ENCODE data around the gene COX5B.
"Not testable (repeated sequence)": the region's sequence is repeated elsewhere in the genome, so short reads cannot be mapped to it uniquely, and the experiment has no call there.

Gene COX5B

DNA sequence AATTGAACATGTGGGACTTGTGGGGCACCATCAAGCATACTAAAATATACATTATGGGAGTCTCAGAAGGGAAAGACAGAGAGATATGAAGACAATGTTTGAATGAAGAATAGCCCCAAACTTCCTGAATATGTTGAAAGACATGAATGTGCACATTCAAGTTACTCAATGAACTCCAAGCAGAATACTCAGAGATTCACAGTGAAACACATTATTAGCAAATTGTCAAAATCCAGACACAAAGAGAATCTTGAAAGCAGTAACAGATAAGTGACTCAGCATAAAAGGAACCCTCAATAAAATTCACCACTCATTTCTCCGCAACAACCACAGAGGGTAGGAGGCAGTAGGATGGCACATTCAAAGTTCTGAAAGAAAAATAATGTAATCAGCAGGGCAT, 32.4 kb downstream of the COX5B start:
- peak in 1 of 2 experiments; percentile 25 for DNase-seq (ENCODE audit: low read depth in 1 of 2, low spot score in 1 of 2)
- no peaks in the 10 kb centered on the region for H3K27me3 ChIP-seq (ENCODE audit: insufficient read depth, poor library complexity, severe bottlenecking)
- TF ChIP-seq SPI1 (IDR thresholded peaks at IDR 0.05; ENCODE audit: borderline replicate concordance, low read depth): no peak
- TF ChIP-seq, protein P1, sequence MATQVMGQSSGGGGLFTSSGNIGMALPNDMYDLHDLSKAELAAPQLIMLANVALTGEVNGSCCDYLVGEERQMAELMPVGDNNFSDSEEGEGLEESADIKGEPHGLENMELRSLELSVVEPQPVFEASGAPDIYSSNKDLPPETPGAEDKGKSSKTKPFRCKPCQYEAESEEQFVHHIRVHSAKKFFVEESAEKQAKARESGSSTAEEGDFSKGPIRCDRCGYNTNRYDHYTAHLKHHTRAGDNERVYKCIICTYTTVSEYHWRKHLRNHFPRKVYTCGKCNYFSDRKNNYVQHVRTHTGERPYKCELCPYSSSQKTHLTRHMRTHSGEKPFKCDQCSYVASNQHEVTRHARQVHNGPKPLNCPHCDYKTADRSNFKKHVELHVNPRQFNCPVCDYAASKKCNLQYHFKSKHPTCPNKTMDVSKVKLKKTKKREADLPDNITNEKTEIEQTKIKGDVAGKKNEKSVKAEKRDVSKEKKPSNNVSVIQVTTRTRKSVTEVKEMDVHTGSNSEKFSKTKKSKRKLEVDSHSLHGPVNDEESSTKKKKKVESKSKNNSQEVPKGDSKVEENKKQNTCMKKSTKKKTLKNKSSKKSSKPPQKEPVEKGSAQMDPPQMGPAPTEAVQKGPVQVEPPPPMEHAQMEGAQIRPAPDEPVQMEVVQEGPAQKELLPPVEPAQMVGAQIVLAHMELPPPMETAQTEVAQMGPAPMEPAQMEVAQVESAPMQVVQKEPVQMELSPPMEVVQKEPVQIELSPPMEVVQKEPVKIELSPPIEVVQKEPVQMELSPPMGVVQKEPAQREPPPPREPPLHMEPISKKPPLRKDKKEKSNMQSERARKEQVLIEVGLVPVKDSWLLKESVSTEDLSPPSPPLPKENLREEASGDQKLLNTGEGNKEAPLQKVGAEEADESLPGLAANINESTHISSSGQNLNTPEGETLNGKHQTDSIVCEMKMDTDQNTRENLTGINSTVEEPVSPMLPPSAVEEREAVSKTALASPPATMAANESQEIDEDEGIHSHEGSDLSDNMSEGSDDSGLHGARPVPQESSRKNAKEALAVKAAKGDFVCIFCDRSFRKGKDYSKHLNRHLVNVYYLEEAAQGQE (IDR thresholded peaks at IDR 0.05; ENCODE audit: insufficient replicate concordance, low read depth): no peak
- no peak for TF ChIP-seq GABPA (IDR thresholded peaks at IDR 0.05; ENCODE audit: low read depth)
- TF ChIP-seq, protein P2, sequence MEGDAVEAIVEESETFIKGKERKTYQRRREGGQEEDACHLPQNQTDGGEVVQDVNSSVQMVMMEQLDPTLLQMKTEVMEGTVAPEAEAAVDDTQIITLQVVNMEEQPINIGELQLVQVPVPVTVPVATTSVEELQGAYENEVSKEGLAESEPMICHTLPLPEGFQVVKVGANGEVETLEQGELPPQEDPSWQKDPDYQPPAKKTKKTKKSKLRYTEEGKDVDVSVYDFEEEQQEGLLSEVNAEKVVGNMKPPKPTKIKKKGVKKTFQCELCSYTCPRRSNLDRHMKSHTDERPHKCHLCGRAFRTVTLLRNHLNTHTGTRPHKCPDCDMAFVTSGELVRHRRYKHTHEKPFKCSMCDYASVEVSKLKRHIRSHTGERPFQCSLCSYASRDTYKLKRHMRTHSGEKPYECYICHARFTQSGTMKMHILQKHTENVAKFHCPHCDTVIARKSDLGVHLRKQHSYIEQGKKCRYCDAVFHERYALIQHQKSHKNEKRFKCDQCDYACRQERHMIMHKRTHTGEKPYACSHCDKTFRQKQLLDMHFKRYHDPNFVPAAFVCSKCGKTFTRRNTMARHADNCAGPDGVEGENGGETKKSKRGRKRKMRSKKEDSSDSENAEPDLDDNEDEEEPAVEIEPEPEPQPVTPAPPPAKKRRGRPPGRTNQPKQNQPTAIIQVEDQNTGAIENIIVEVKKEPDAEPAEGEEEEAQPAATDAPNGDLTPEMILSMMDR (IDR thresholded peaks at IDR 0.05; ENCODE audit: insufficient read depth, low read length): no peak
- no peak for TF ChIP-seq POLR2AphosphoS5 (IDR thresholded peaks at IDR 0.05; ENCODE audit: low read depth)
- H3K27ac ChIP-seq (replicated peaks): peak overlapping the region; percentile 25; the same call in 1 of the 2 replicates
- H3K4me3 ChIP-seq (replicated peaks; ENCODE audit: insufficient read depth, low read length): no peak overlapping the region

DNA sequence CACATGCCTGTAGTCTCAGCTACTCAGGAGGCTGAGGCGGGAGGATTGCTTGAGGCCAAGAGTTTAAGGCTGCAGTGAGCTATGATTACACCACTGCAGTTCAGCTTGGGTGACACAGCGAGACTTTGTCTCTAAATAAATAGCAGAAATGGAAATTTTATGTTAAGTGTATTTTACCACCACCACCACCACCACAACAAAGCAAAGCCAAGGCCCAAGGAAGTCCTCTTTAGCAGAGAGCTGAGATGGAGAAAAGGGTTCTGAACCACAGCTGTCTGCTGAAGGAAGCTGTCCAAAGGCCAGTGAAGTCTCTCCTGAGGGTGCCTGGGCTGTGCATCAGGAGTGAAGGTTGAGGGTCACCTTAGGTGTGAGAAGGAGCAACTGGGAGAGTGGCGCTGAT, 41.4 kb downstream of the COX5B start:
- not testable (repeated sequence) for H3K27me3 ChIP-seq (ENCODE audit: insufficient read depth, poor library complexity, severe bottlenecking); H3K27ac ChIP-seq (replicated peaks); H3K4me3 ChIP-seq (replicated peaks; ENCODE audit: insufficient read depth, low read length); DNase-seq (ENCODE audit: low read depth in 1 of 2, low spot score in 1 of 2)

DNA sequence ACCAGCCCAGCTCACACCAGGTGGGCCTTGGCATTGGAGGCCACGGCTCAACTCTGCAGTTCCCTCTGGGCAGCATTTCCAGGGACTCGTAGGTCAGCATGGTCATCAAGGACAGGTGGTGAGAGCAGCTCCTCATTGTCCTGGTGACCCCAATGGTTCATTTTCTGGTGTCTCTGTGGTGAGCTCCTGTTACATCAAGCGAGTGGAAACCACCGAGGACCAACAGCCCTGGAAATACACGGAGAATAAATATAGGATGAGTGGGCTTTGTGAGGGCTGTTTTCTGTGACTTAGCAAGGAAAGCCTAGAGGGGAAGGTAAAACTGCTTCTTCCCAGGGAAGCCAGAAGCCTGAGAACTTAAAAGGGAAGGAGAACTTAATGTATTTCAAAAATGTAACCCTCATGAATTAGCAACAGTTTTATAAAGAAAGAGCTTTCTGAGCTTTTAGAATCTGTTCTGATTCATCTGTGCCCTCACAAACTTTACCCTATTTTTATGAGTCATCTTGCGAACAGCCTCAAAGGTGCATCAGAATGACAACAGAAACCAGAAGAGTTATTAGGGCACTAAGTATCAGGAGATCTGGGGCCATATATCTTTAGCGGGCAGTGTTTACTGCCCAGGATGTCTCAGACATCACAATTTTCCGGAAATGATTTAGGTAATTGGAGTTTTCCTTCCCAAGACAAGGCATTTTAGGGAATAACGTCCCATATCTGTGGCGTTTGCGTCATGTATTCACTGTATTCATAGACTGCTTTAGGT, 42.4 kb downstream of the COX5B start:
- no peak overlapping the region for H3K27ac ChIP-seq (replicated peaks)
- no peak for DNase-seq (ENCODE audit: low read depth in 1 of 2, low spot score in 1 of 2)
- H3K27me3 ChIP-seq (ENCODE audit: insufficient read depth, poor library complexity, severe bottlenecking): no peaks in the 10 kb centered on the region
- no peak overlapping the region for H3K4me3 ChIP-seq (replicated peaks; ENCODE audit: insufficient read depth, low read length)
- TF ChIP-seq SPI1 (IDR thresholded peaks at IDR 0.05; ENCODE audit: borderline replicate concordance, low read depth) (no peak), GABPA (IDR thresholded peaks at IDR 0.05; ENCODE audit: low read depth) (no peak)
- TF ChIP-seq, protein P2 (IDR thresholded peaks at IDR 0.05; ENCODE audit: insufficient read depth, low read length): no peak
- TF ChIP-seq, protein P1 (IDR thresholded peaks at IDR 0.05; ENCODE audit: insufficient replicate concordance, low read depth): no peak

DNA sequence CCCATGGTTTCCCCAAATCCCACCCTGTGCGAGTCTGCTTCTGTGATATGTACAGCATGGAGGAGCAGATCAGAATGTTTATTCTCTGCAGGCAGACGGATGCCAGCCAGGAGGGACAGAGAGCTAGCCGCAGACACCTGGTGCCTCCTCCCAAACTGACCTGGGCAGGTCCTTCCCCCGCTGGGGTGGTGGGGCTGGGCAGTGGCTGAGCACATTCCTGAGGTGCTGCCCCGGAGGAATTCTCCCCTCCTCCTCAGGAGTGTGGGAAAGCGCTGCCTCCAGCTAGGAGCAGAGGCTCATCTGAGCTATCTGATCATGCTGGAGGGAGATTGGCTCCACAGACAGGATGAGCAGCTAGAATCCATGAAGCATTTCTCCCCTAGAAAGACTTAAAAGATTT, 45.3 kb downstream of the COX5B start:
- Histone ChIP-seq H3K27ac (replicated peaks) (no peak overlapping the region), H3K27me3 (ENCODE audit: insufficient read depth, poor library complexity, severe bottlenecking) (no peaks in the 10 kb centered on the region), H3K4me3 (replicated peaks; ENCODE audit: insufficient read depth, low read length) (no peak overlapping the region)
- no peak for DNase-seq (ENCODE audit: low read depth in 1 of 2, low spot score in 1 of 2)
- TF ChIP-seq, protein P2 (IDR thresholded peaks at IDR 0.05; ENCODE audit: insufficient read depth, low read length): no peak
- no peak for TF ChIP-seq GABPA (IDR thresholded peaks at IDR 0.05; ENCODE audit: low read depth)
- no peak for TF ChIP-seq POLR2AphosphoS5 (IDR thresholded peaks at IDR 0.05; ENCODE audit: low read depth)
- no peak for TF ChIP-seq SPI1 (IDR thresholded peaks at IDR 0.05; ENCODE audit: borderline replicate concordance, low read depth)
- TF ChIP-seq, protein P1 (IDR thresholded peaks at IDR 0.05; ENCODE audit: insufficient replicate concordance, low read depth): no peak

All from HL-60 (cell line).